OCI-LY7 (cell line): ENCODE data around the gene KIAA1958. TPM values are rescaled to one million over a fixed set of nuclear protein-coding genes. Genes with fewer than 3 reads are reported as not detected.

Experiments
- BruUV-seq: library from RNA; stranded (reverse); fragments of 400-500 nt; replicated peaks from 2 replicates; lab custom pipeline; 2021; lab: Mats Ljungman, UMichigan
- CTCF ChIA-PET: fragments of 300-600 bp; sonication (Branson Sonifier 250); formaldehyde crosslinking; loops from one replicate; lab custom pipeline; 2022; ENCODE audit warnings: antibody characterized with exemption; ENCODE audit not compliant: unreplicated experiment; lab: Charles Lee
- POLR2A ChIA-PET: fragments of 300-600 bp; sonication (Branson Sonifier 250); formaldehyde crosslinking; loops from one replicate; lab custom pipeline; 2022; ENCODE audit warnings: antibody characterized with exemption; lab: Charles Lee
- DNase-seq: peaks from one replicate; pipeline ENCODE4 v3.0.0-alpha.2; 2015; ENCODE audit warnings: low spot score
- H2AFZ ChIP-seq: fragments of 200-600 bp; sonication (generic), shearing (Covaris generic); 2 replicates; pipeline ENCODE4 v1.6.1; 2014; ENCODE audit warnings: mild to moderate bottlenecking, antibody characterized with exemption, low read length, moderate library complexity
- H3K27ac ChIP-seq: fragments of 200-600 bp; sonication (generic); 2 replicates; pipeline ENCODE4 v1.5.1; 2014; ENCODE audit warnings: mixed run types, low read depth, mild to moderate bottlenecking, moderate library complexity, low read length, inconsistent platforms; ENCODE audit not compliant: poor library complexity, severe bottlenecking
- H3K36me3 ChIP-seq: fragments of 200-600 bp; sonication (generic); 2 replicates; pipeline ENCODE4 v1.6.1; 2014; ENCODE audit warnings: mild to moderate bottlenecking, antibody characterized with exemption, low read length, moderate library complexity, mixed read lengths; ENCODE audit not compliant: insufficient read depth
- H3K4me1 ChIP-seq: fragments of 200-600 bp; sonication (generic); 2 replicates; pipeline ENCODE4 v1.5.1; 2014; ENCODE audit warnings: mild to moderate bottlenecking, low read length; ENCODE audit not compliant: insufficient read depth, poor library complexity, severe bottlenecking
- H3K4me2 ChIP-seq: fragments of 200-600 bp; sonication (generic); 2 replicates; pipeline ENCODE4 v1.6.1; 2014; ENCODE audit warnings: mild to moderate bottlenecking, low read length
- H3K4me3 ChIP-seq: fragments of 200-600 bp; sonication (generic); 2 replicates; pipeline ENCODE4 v1.5.1; 2014; ENCODE audit warnings: mild to moderate bottlenecking, low read depth, low read length; ENCODE audit not compliant: poor library complexity, severe bottlenecking
- H3K79me2 ChIP-seq: fragments of 200-600 bp; sonication (generic); 2 replicates; pipeline ENCODE4 v1.6.1; 2016; ENCODE audit warnings: low read depth, mild to moderate bottlenecking, low read length, moderate library complexity, mixed read lengths; ENCODE audit not compliant: insufficient read depth
- H3K9me2 ChIP-seq: fragments of 200-600 bp; sonication (generic); 2 replicates; pipeline ENCODE4 v1.6.1; 2016; ENCODE audit warnings: mild to moderate bottlenecking, low read length, mixed read lengths; ENCODE audit not compliant: insufficient read depth
- H3K9me3 ChIP-seq: fragments of 200-600 bp; sonication (generic); 2 replicates; pipeline ENCODE4 v1.6.1; 2014; ENCODE audit warnings: mild to moderate bottlenecking, mixed run types, low read length, mixed read lengths
- H4K20me1 ChIP-seq: fragments of 200-600 bp; sonication (generic); 2 replicates; pipeline ENCODE4 v1.6.1; 2014; ENCODE audit warnings: mild to moderate bottlenecking, antibody characterized with exemption, low read length, moderate library complexity, mixed read lengths; ENCODE audit not compliant: insufficient read depth
- CTCF ChIP-seq: fragments of 200-600 bp; sonication (generic); conservative IDR thresholded peaks from 2 replicates; pipeline ENCODE4 v1.5.1; 2014; ENCODE audit warnings: mild to moderate bottlenecking, antibody characterized with exemption, low read length, moderate library complexity, mixed read lengths
- EZH2phosphoT487 ChIP-seq: fragments of 200-600 bp; sonication (generic); IDR thresholded peaks from 2 replicates; pipeline ENCODE4 v1.6.1; 2018; ENCODE audit warnings: low read depth, borderline replicate concordance, mild to moderate bottlenecking, mixed run types, antibody characterized with exemption, low read length, moderate library complexity, mixed read lengths
- intact Hi-C: fragments of 100-400 bp; cut with micrococcal nuclease; formaldehyde crosslinking; loops from one replicate; pipeline ENCODE4 v1.10.0; 2022; ENCODE audit not compliant: unreplicated experiment
- total RNA-seq, 2 experiments: library from RNA; depleted of rRNA in 1 of 2; stranded (reverse); fragments of >200 nt in 1 of 2; shearing (Covaris generic) in 1 of 2; gene quantifications; 2 replicates each; pipeline ENCODE4 v1.2.3, GENCODE V29; 2014 to 2022

KIAA1958 gene
- total RNA-seq, 2 experiments from 2014 or later, result 15.4 to 19.8 TPM

GRCh38 chr9:112620388-112620787 lies 133.8 kb downstream of the KIAA1958 start:
- H4K20me1 ChIP-seq, result no peaks in the 10 kb centered on the region
- no peaks in the 10 kb centered on the region for H3K36me3 ChIP-seq
- TF ChIP-seq CTCF (no peak), EZH2phosphoT487 (no peak)
- no peaks in the 10 kb centered on the region for H3K4me1 ChIP-seq
- H3K4me2 ChIP-seq, result no peak overlapping the region
- BruUV-seq, result no TSS peak
- ChIA-PET POLR2A (interaction anchor here (0.8 to 2.2 kb wide), 4 partner anchors 11 to 32 kb away, joined by 3 to 7 read pairs (median 3); no protein-coding TSS in a partner anchor), CTCF (no interaction called here)
- intact Hi-C loops, result no loop called here
- no peaks in the 10 kb centered on the region for H3K9me3 ChIP-seq
- no peaks in the 10 kb centered on the region for H3K79me2 ChIP-seq
- H2AFZ ChIP-seq, result no peak overlapping the region
- no peak for DNase-seq
- no peak overlapping the region for H3K4me3 ChIP-seq
- no peaks in the 10 kb centered on the region for H3K9me2 ChIP-seq
- H3K27ac ChIP-seq, result no peak overlapping the region

GRCh38 chr9:112621018-112621655 lies 134.5 kb downstream of the KIAA1958 start:
- Histone ChIP-seq H3K4me1 (no peaks in the 10 kb centered on the region), H3K9me3 (no peaks in the 10 kb centered on the region), H2AFZ (no peak overlapping the region), H3K9me2 (no peaks in the 10 kb centered on the region), H3K27ac (no peak overlapping the region), H3K79me2 (no peaks in the 10 kb centered on the region), H4K20me1 (no peaks in the 10 kb centered on the region), H3K4me3 (no peak overlapping the region), H3K36me3 (no peaks in the 10 kb centered on the region), H3K4me2 (no peak overlapping the region)
- no TSS peak for BruUV-seq
- ChIA-PET CTCF (no interaction called here), POLR2A (interaction anchor here (0.8 to 2.2 kb wide), 3 partner anchors 12 to 33 kb away, joined by 3 to 7 read pairs (median 3); no protein-coding TSS in a partner anchor)
- TF ChIP-seq CTCF, result no peak
- TF ChIP-seq EZH2phosphoT487, result no peak
- no peak for DNase-seq
- intact Hi-C loops, result no loop called here

- no peak overlapping the region for H2AFZ ChIP-seq
- no peak for DNase-seq
- ChIA-PET POLR2A (interaction anchor here (0.6 to 1.3 kb wide), 2 partner anchors 12 to 111 kb away, joined by 3 read pairs; no protein-coding TSS in a partner anchor), CTCF (no interaction called here)
- no peaks in the 10 kb centered on the region for H4K20me1 ChIP-seq
- intact Hi-C loops, result no loop called here
- no peaks in the 10 kb centered on the region for H3K79me2 ChIP-seq
- no peaks in the 10 kb centered on the region for H3K9me3 ChIP-seq
- H3K27ac ChIP-seq, result no peak overlapping the region
- H3K4me2 ChIP-seq, result no peak overlapping the region
- H3K9me2 ChIP-seq, result no peaks in the 10 kb centered on the region
- no peaks in the 10 kb centered on the region for H3K36me3 ChIP-seq
- no peak overlapping the region for H3K4me3 ChIP-seq
- no peaks in the 10 kb centered on the region for H3K4me1 ChIP-seq
- no TSS peak for BruUV-seq
- TF ChIP-seq CTCF, result no peak
- TF ChIP-seq EZH2phosphoT487, result no peak
Measured at GRCh38 chr9:112623198-112623597, 136.6 kb downstream of the KIAA1958 start.
